H54 (cell line): Measurements from ENCODE around the gene ZNF398.
"Not testable (repeated sequence)": the region's sequence is repeated elsewhere in the genome, so short reads cannot be mapped to it uniquely, and the experiment has no call there.

Experiments
- DNase-seq: peaks from one replicate; pipeline ENCODE4 v3.0.0; 2011; ENCODE audit warnings: low spot score, mixed read lengths; ENCODE audit not compliant: insufficient read length
- FAIRE-seq: peaks from 3 replicates; lab custom pipeline; 2011; peaks lifted over from hg19 to GRCh38; lab: Jason Lieb, UNC
- POLR2A ChIP-seq: IDR thresholded peaks from 2 replicates; pipeline ENCODE4 v1.6.1; 2011; ENCODE audit warnings: low read depth, mild to moderate bottlenecking, low read length

The ZNF398 gene

GRCh38 chr7:149133028-149133710 is 14.1 kb upstream of the ZNF398 start:
- FAIRE-seq: no peak
- DNase-seq: no peak
- no peak for TF ChIP-seq POLR2A

GRCh38 chr7:149136118-149136517 is 11.1 kb upstream of the ZNF398 start:
- no peak for TF ChIP-seq POLR2A
- FAIRE-seq: no peak
- no peak for DNase-seq

- FAIRE-seq: no peak
- DNase-seq: no peak
- TF ChIP-seq POLR2A: no peak
Observed at GRCh38 chr7:149140831-149141230, 6.4 kb upstream of the ZNF398 start.

- TF ChIP-seq POLR2A: no peak
- no peak for FAIRE-seq
Observed at GRCh38 chr7:149141893-149142292, 5.4 kb upstream of the ZNF398 start.

GRCh38 chr7:149144436-149144922 is 2.8 kb upstream of the ZNF398 start:
- not testable (repeated sequence) for DNase-seq, FAIRE-seq

More at GRCh38 chr7:149141893-149142292, 5.4 kb upstream of the ZNF398 start:
- DNase-seq: no peak

GRCh38 chr7:149145031-149145845 is 2.0 kb upstream of the ZNF398 start:
- DNase-seq: no peak
- TF ChIP-seq POLR2A: no peak
- no peak for FAIRE-seq

GRCh38 chr7:149147752-149148653 is 750 bp downstream of the ZNF398 start:
- DNase-seq: peak; percentile 56
- no peak; the same call in none of the 2 replicates for TF ChIP-seq POLR2A
- FAIRE-seq: no peak

- DNase-seq: no peak
- FAIRE-seq: no peak
- no peak for TF ChIP-seq POLR2A
Observed at GRCh38 chr7:149150981-149151380, 3.7 kb downstream of the ZNF398 start.

- TF ChIP-seq POLR2A: no peak
- no peak for DNase-seq
- FAIRE-seq: no peak
Observed at GRCh38 chr7:149153346-149153745, 6.1 kb downstream of the ZNF398 start.

- DNase-seq (no peak), FAIRE-seq (no peak)
Observed at GRCh38 chr7:149154056-149154455, 6.8 kb downstream of the ZNF398 start.

GRCh38 chr7:149156898-149157297 is 9.6 kb downstream of the ZNF398 start:
- DNase-seq: no peak
- TF ChIP-seq POLR2A: no peak
- FAIRE-seq: no peak

More at GRCh38 chr7:149154056-149154455, 6.8 kb downstream of the ZNF398 start:
- no peak for TF ChIP-seq POLR2A

GRCh38 chr7:149161241-149161848 is 14.1 kb downstream of the ZNF398 start:
- FAIRE-seq (no peak), DNase-seq (no peak)
- TF ChIP-seq POLR2A: no peak

- FAIRE-seq (no peak), DNase-seq (no peak)
- TF ChIP-seq POLR2A: no peak
Observed at GRCh38 chr7:149166142-149166541, 18.9 kb downstream of the ZNF398 start.
